ENCODE measurements around the gene PAPPA2. TPM values are rescaled to one million over a fixed set of nuclear protein-coding genes. Genes with fewer than 3 reads are reported as not detected.

Gene PAPPA2
- total and polyA plus RNA-seq, 2 of the 8 experiments (the other 6 are each of a cell fraction or from before 2014, with no cell fraction given) = 0.08 to 0.88 TPM

DNA sequence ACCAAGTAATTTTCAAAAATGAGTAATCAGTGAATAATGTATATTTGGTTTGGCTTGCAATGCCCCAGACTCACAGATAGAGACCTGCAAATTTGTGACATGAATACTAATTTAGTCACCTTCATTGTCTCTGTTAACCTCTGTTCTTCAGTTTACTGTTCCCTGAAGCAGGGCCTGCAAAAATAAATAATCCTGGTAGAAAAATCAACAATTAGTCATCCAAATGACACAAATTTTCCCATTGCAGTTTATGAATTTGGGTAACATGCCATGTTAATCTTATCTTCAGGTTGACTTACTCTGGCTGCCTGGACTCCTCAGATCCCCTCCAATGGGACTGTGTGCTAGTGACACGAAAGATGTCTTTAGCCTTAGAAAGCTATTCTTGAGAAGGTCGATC lies 289.5 kb downstream of the PAPPA2 start:
- no peaks in the 10 kb centered on the region for H3K36me3 ChIP-seq (ENCODE audit: control insufficient read depth in 2 of 4, insufficient read depth in 4 of 4, low read length in 3 of 4)
- no peak overlapping the region for H2BK5ac ChIP-seq (ENCODE audit: low read depth, low read length)
- no peaks in the 10 kb centered on the region for H3K79me1 ChIP-seq (ENCODE audit: low read depth, low read length)
- H2AFZ ChIP-seq (ENCODE audit: low read length) = no peak overlapping the region
- no peak overlapping the region for H2BK20ac ChIP-seq (ENCODE audit: low read length)
- H3K4me2 ChIP-seq (ENCODE audit: insufficient read depth in 1 of 2, low read depth in 2 of 2, low read length in 2 of 2) = no peak overlapping the region
- 80% methylated on average over 2 of the region's 2 CpGs; no CpG with 5 or more reads in 1 of the 2 experiments for WGBS, 2 experiments (ENCODE audit: extremely low coverage in 1 of 2, insufficient coverage in 1 of 2, insufficient read length in 1 of 2, insufficient replicate concordance in 2 of 2, low coverage in 1 of 2, low lambda C conversion rate in 2 of 2, missing lambda C conversion rate in 1 of 2)
- ChIA-PET POLR2A (ENCODE audit: partially characterized antibody) (no interaction called here), CTCF (ENCODE audit: partially characterized antibody) (interaction anchor here (0.6 to 1.4 kb wide), 3 partner anchors 13 to 132 kb away, joined by 3 to 4 read pairs (median 4); no protein-coding TSS in a partner anchor)
- no peak overlapping the region for H4K5ac ChIP-seq (ENCODE audit: insufficient read length, low read depth, low read length)
- no peak overlapping the region for H3K18ac ChIP-seq (ENCODE audit: extremely low read depth, low read length)
- no peak overlapping the region for H2BK120ac ChIP-seq (replicated peaks; ENCODE audit: low read depth, low read length)
- no peak overlapping the region for H4K8ac ChIP-seq (ENCODE audit: extremely low read depth, insufficient read depth, low read length)
- no peak overlapping the region for H3K56ac ChIP-seq (replicated peaks; ENCODE audit: insufficient read length, low read depth, low read length)
- DNase-seq (ENCODE audit: low read depth in 1 of 2, low spot score in 2 of 2) (no peak), FAIRE-seq (no peak)
- H2AK5ac ChIP-seq (ENCODE audit: low read depth, low read length) = no peak overlapping the region
- no peak overlapping the region for H3K14ac ChIP-seq (ENCODE audit: insufficient read length)
- no peaks in the 10 kb centered on the region for H3K4me1 ChIP-seq (replicated peaks in 1 of 4; ENCODE audit: control insufficient read depth in 3 of 4, insufficient read depth in 4 of 4, low read length in 3 of 4)
- H2BK15ac ChIP-seq (ENCODE audit: low read length) = no peak overlapping the region
- H3K27me3 ChIP-seq (replicated peaks in 1 of 4; ENCODE audit: control insufficient read depth in 3 of 4, extremely low read depth in 1 of 4, insufficient read depth in 3 of 4, low read length in 3 of 4) = no peaks in the 10 kb centered on the region
- H3K27ac ChIP-seq (ENCODE audit: low read depth, low read length) = no peak overlapping the region
- H2BK12ac ChIP-seq (ENCODE audit: low read depth, low read length) = no peak overlapping the region
- H3K79me2 ChIP-seq (ENCODE audit: control insufficient read depth in 1 of 2, insufficient read depth in 2 of 2, low read length in 2 of 2) = no peaks in the 10 kb centered on the region
- no peak overlapping the region for H3K23ac ChIP-seq (ENCODE audit: insufficient read length)
- no peak overlapping the region for H4K91ac ChIP-seq (replicated peaks; ENCODE audit: insufficient read length, low read length)
- no peaks in the 10 kb centered on the region for H4K20me1 ChIP-seq (replicated peaks in 1 of 2; ENCODE audit: control insufficient read depth in 1 of 2, insufficient read depth in 2 of 2, low read length in 2 of 2)
- TF ChIP-seq RNF2 (IDR thresholded peaks at IDR 0.05; ENCODE audit: borderline replicate concordance, low read depth, low read length, missing control alignments, poor library complexity, severe bottlenecking) (no peak), KDM4A (IDR thresholded peaks at IDR 0.05; ENCODE audit: low read depth, low read length, severe bottlenecking) (no peak), SRF (IDR thresholded peaks at IDR 0.05; ENCODE audit: low read depth, low read length) (no peak), SUZ12 (IDR thresholded peaks at IDR 0.05; ENCODE audit: low read length) (no peak), POLR2A (IDR thresholded peaks at IDR 0.05; ENCODE audit: control extremely low read depth in 1 of 2, low read depth in 2 of 2, low read length in 2 of 2) (no peak), CBX8 (IDR thresholded peaks at IDR 0.05; ENCODE audit: borderline replicate concordance, low read depth, low read length) (no peak), CHD2 (IDR thresholded peaks at IDR 0.05; ENCODE audit: low read length) (no peak), CHD1 (IDR thresholded peaks at IDR 0.05; ENCODE audit: low read depth, low read length) (no peak)
- H3K4me3 ChIP-seq (ENCODE audit: extremely low read depth in 1 of 4, insufficient read depth in 2 of 4, low read depth in 3 of 4, low read length in 4 of 4) = no peak overlapping the region
- no peak overlapping the region for H3K4ac ChIP-seq (replicated peaks; ENCODE audit: insufficient read length, low read depth, low read length)
- H3K23me2 ChIP-seq (ENCODE audit: low read depth, low read length) = no peaks in the 10 kb centered on the region
- H3K9me3 ChIP-seq (ENCODE audit: insufficient read depth in 2 of 2, low read depth in 1 of 2, low read length in 1 of 2) = no peaks in the 10 kb centered on the region
- H3K9ac ChIP-seq (replicated peaks in 1 of 4; ENCODE audit: extremely low read depth in 1 of 4, low read depth in 3 of 4, low read length in 3 of 4) = no peak overlapping the region
